SK-N-SH (cell line): ENCODE results near the gene ADORA3. TPM values are rescaled to one million over a fixed set of nuclear protein-coding genes. Genes with fewer than 3 reads are reported as not detected.

ENCODE experiments used
- CTCF ChIA-PET: fragments of 300-600, 350-600 bp; formaldehyde crosslinking; extraction: SDS; loops from one replicate; lab custom pipeline; 2021; lab: Yijun Ruan, JAX
- POLR2A ChIA-PET: fragments of 350-600 bp; sonication (Branson Sonifier 250); formaldehyde crosslinking; extraction: SDS; loops from one replicate; lab custom pipeline; 2020; ENCODE audit warnings: antibody characterized with exemption, inconsistent platforms; lab: Yijun Ruan, JAX
- DNase-seq: peaks from one replicate; pipeline ENCODE4 v3.0.0; 2012
- H2AFZ ChIP-seq: fragments of 200-600 bp; sonication (generic); 2 replicates; pipeline ENCODE4 v1.8.1; 2016; ENCODE audit warnings: antibody characterized with exemption, mild to moderate bottlenecking, low read depth
- H3F3A ChIP-seq: fragments of 200-600 bp; sonication (generic); replicated peaks from 2 replicates; pipeline ENCODE3; 2016; ENCODE audit warnings: antibody characterized with exemption, mild to moderate bottlenecking; ENCODE audit not compliant: insufficient read depth
- H3K27ac ChIP-seq, 2 experiments: fragments of 200-500 bp in 1 of 2; fragments of 200-600 bp in 1 of 2; sonication (Bioruptor generic) in 1 of 2; sonication (generic), shearing (Covaris generic) in 1 of 2; 2 replicates each; pipeline versions ENCODE4 v1.5.1 to v1.6.1; 2014 to 2016; ENCODE audit warnings: low read depth in 2 of 2, inconsistent platforms in 1 of 2, low read length in 1 of 2, mild to moderate bottlenecking in 1 of 2, mixed read lengths in 1 of 2
- H3K27me3 ChIP-seq: fragments of 200-600 bp; sonication (generic), shearing (Covaris generic); 2 replicates; pipeline ENCODE4 v1.6.1; 2016; ENCODE audit warnings: mixed run types; ENCODE audit not compliant: insufficient read depth
- H3K36me3 ChIP-seq, 2 experiments: fragments of 200-500 bp in 1 of 2; fragments of 200-600 bp in 1 of 2; sonication (Bioruptor generic) in 1 of 2; sonication (generic) in 1 of 2; replicated peaks in 1 of 2; 2 replicates each; pipeline versions ENCODE3 to v1.5.1; 2014 to 2016; ENCODE audit warnings: low read length in 1 of 2, mild to moderate bottlenecking in 1 of 2; ENCODE audit not compliant: insufficient read depth in 2 of 2, control insufficient read depth in 1 of 2
- H3K4me1 ChIP-seq, 2 experiments: fragments of 200-500 bp in 1 of 2; fragments of 200-600 bp in 1 of 2; sonication (Bioruptor generic) in 1 of 2; sonication (generic), shearing (Covaris generic) in 1 of 2; 2 replicates each; pipeline versions ENCODE4 v1.5.1 to v1.6.1; 2014 to 2016; ENCODE audit warnings: low read depth in 1 of 2, low read length in 1 of 2, mixed run types in 1 of 2; ENCODE audit not compliant: insufficient read depth in 2 of 2, control insufficient read depth in 1 of 2
- H3K4me2 ChIP-seq: fragments of 200-600 bp; sonication (generic), shearing (Covaris generic); 2 replicates; pipeline ENCODE4 v1.6.1; 2017; ENCODE audit warnings: mixed run types
- H3K4me3 ChIP-seq, 2 experiments: fragments of 200-500 bp in 1 of 2; fragments of 200-600 bp in 1 of 2; sonication (Bioruptor generic) in 1 of 2; sonication (generic), shearing (Covaris generic) in 1 of 2; 2 replicates each; pipeline versions ENCODE4 v1.5.1 to v1.8.1; 2014 to 2016; ENCODE audit warnings: low read depth in 2 of 2, inconsistent platforms in 1 of 2, low read length in 1 of 2, mild to moderate bottlenecking in 1 of 2, mixed read lengths in 1 of 2, moderate library complexity in 1 of 2
- H3K79me2 ChIP-seq: fragments of 200-600 bp; sonication (generic); 2 replicates; pipeline ENCODE4 v1.8.1; 2017; ENCODE audit warnings: mild to moderate bottlenecking; ENCODE audit not compliant: insufficient read depth
- H3K9ac ChIP-seq: fragments of 200-600 bp; sonication (generic); 2 replicates; pipeline ENCODE4 v1.6.1; 2017; ENCODE audit warnings: mixed run types
- H3K9me2 ChIP-seq: fragments of 200-600 bp; sonication (generic); 2 replicates; pipeline ENCODE4 v1.6.1; 2017; ENCODE audit warnings: mixed run types
- H3K9me3 ChIP-seq: fragments of 200-600 bp; sonication (generic); 2 replicates; pipeline ENCODE4 v1.6.1; 2017; ENCODE audit warnings: mixed run types, mild to moderate bottlenecking, moderate library complexity
- H4K20me1 ChIP-seq: fragments of 200-600 bp; sonication (generic); 2 replicates; pipeline ENCODE4 v1.6.1; 2017; ENCODE audit warnings: mild to moderate bottlenecking, mixed run types; ENCODE audit not compliant: insufficient read depth
- CHD2 ChIP-seq: fragments of 150-350 bp; IDR thresholded peaks from 2 replicates; pipeline ENCODE4 v1.6.1; 2018; ENCODE audit warnings: low read length; ENCODE audit not compliant: partially characterized antibody
- ELF1 ChIP-seq: IDR thresholded peaks from 2 replicates; pipeline ENCODE4 v1.4.0; 2012
- EP300 ChIP-seq, 2 experiments: IDR thresholded peaks; 2 replicates each; pipeline versions ENCODE4 v1.4.0 to v1.6.1; 2012; ENCODE audit warnings: borderline replicate concordance in 1 of 2, low read depth in 1 of 2, low read length in 1 of 2
- GABPA ChIP-seq: IDR thresholded peaks from 2 replicates; pipeline ENCODE4 v1.4.0; 2012; ENCODE audit warnings: low read depth, mild to moderate bottlenecking
- JUND ChIP-seq: IDR thresholded peaks from 2 replicates; pipeline ENCODE4 v1.4.0; 2012
- MEF2A ChIP-seq: IDR thresholded peaks from 2 replicates; pipeline ENCODE4 v1.4.0; 2012; ENCODE audit warnings: low read depth, borderline replicate concordance
- RAD21 ChIP-seq: IDR thresholded peaks from 2 replicates; pipeline ENCODE4 v1.6.1; 2012; ENCODE audit warnings: mild to moderate bottlenecking, low read length
- RXRA ChIP-seq: IDR thresholded peaks from 2 replicates; pipeline ENCODE4 v1.4.0; 2012; ENCODE audit warnings: low read depth, mild to moderate bottlenecking, borderline replicate concordance
- SIN3A ChIP-seq: IDR thresholded peaks from 2 replicates; pipeline ENCODE4 v1.6.1; 2012; ENCODE audit warnings: low read depth, mild to moderate bottlenecking, low read length, moderate library complexity, borderline replicate concordance
- SMC3 ChIP-seq: IDR thresholded peaks from 2 replicates; pipeline ENCODE4 v1.6.1; 2012; ENCODE audit warnings: low read depth, low read length, improper control_type of control experiment
- TCF12 ChIP-seq: IDR thresholded peaks from 2 replicates; pipeline ENCODE4 v1.4.0; 2012
- WGBS: methylation state at CpG from one replicate; pipeline ENCODE4 v1.1.6; 2017; ENCODE audit warnings: low lambda C conversion rate; 5-methylcytosine and 5-hydroxymethylcytosine counted together
- polyA plus RNA-seq, 3 experiments: library from polyadenylated mRNA; depleted of rRNA; stranded (reverse); fragments of >200 nt; gene quantifications; 2 replicates each; pipeline ENCODE4 v1.2.3, GENCODE V29; 2012
- TF ChIP-seq, protein P1 (sequence below): IDR thresholded peaks from 2 replicates; pipeline ENCODE4; 2012
- TF ChIP-seq, protein P2 (sequence below): fragments of 150-350 bp; IDR thresholded peaks from 2 replicates; pipeline ENCODE4 v1.6.1; 2017; ENCODE audit warnings: antibody characterized with exemption, low read length, low read depth, borderline replicate concordance
- TF ChIP-seq, protein P3 (sequence below): IDR thresholded peaks from 2 replicates; pipeline ENCODE4 v1.4.0; 2012; ENCODE audit warnings: low read depth, borderline replicate concordance

The ADORA3 gene
- polyA plus RNA-seq, 1 of the 3 experiments (the other 2 are of a cell fraction), result not detected

DNA sequence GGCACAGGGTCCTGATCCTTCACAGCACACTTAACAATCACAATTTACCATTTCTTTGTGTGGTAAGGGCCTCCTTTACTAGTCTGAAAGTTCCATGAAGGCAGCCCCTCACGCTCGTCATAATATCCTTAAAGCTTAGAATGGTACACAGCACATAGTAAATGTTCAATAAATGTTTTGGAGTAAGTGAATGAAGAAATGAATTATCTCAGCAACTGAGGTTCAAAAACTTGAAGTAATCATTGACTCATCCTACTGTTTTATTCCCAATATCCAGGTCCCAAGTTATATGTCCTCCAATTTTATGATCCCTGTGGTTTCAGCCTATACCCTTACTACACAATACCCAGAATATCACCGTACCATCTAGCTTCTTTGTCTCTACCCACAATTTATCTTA is 31.9 kb downstream of the ADORA3 start (continued):
- TF ChIP-seq, protein P1, sequence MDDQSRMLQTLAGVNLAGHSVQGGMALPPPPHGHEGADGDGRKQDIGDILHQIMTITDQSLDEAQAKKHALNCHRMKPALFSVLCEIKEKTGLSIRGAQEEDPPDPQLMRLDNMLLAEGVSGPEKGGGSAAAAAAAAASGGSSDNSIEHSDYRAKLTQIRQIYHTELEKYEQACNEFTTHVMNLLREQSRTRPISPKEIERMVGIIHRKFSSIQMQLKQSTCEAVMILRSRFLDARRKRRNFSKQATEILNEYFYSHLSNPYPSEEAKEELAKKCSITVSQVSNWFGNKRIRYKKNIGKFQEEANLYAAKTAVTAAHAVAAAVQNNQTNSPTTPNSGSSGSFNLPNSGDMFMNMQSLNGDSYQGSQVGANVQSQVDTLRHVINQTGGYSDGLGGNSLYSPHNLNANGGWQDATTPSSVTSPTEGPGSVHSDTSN, result no peak
- TF ChIP-seq SIN3A (no peak), RAD21 (no peak), RXRA (no peak), GABPA (no peak), SMC3 (no peak), TCF12 (no peak), CHD2 (no peak), EP300 (IDR thresholded peaks at IDR 0.05; ENCODE audit: borderline replicate concordance in 1 of 2, low read depth in 1 of 2, low read length in 1 of 2) (no peak)
- TF ChIP-seq, protein P2, sequence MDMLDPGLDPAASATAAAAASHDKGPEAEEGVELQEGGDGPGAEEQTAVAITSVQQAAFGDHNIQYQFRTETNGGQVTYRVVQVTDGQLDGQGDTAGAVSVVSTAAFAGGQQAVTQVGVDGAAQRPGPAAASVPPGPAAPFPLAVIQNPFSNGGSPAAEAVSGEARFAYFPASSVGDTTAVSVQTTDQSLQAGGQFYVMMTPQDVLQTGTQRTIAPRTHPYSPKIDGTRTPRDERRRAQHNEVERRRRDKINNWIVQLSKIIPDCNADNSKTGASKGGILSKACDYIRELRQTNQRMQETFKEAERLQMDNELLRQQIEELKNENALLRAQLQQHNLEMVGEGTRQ, result no peak
- TF ChIP-seq, protein P3, sequence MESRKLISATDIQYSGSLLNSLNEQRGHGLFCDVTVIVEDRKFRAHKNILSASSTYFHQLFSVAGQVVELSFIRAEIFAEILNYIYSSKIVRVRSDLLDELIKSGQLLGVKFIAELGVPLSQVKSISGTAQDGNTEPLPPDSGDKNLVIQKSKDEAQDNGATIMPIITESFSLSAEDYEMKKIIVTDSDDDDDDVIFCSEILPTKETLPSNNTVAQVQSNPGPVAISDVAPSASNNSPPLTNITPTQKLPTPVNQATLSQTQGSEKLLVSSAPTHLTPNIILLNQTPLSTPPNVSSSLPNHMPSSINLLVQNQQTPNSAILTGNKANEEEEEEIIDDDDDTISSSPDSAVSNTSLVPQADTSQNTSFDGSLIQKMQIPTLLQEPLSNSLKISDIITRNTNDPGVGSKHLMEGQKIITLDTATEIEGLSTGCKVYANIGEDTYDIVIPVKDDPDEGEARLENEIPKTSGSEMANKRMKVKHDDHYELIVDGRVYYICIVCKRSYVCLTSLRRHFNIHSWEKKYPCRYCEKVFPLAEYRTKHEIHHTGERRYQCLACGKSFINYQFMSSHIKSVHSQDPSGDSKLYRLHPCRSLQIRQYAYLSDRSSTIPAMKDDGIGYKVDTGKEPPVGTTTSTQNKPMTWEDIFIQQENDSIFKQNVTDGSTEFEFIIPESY, result no peak
- TF ChIP-seq, all 33 proteins: peak for 0

DNA sequence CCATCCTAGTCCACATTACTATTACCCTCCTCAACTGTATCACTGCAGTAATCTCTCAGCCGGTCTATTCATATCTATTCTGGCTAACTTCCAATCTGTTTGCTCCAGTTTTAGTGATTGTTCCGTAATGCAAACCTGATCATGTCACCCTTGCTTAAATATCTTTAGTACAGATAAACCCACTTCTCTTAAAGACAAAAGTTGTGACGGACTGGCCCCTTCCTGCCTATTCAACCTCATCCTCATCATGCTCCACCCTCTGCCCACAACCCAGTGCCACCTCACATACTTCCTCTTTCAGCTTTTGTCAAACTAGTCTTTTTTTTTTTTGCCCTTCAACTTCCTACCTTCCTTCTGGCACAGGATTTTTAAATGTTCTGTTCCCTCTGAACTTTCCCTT is 32.4 kb downstream of the ADORA3 start:
- no peaks in the 10 kb centered on the region for H3K4me1 ChIP-seq
- H3K4me3 ChIP-seq, result no peak overlapping the region
- WGBS, result 84% methylated on average over 3 of the region's 3 CpGs
- no peak overlapping the region for H3K27ac ChIP-seq
- H3K9me2 ChIP-seq, result no peaks in the 10 kb centered on the region
- H3K36me3 ChIP-seq, result peaks cover 10 to 13% of the 10 kb centered on the region in 2 experiments
- H3K4me2 ChIP-seq, result no peak overlapping the region
- no peak overlapping the region for H3K9ac ChIP-seq
- no peaks in the 10 kb centered on the region for H3K9me3 ChIP-seq
- TF ChIP-seq TCF12 (no peak), GABPA (no peak), JUND (no peak)
- no peak overlapping the region for H2AFZ ChIP-seq
- no peaks in the 10 kb centered on the region for H3K79me2 ChIP-seq
- H4K20me1 ChIP-seq, result no peaks in the 10 kb centered on the region
- CTCF ChIA-PET, result interaction anchor here (1.1 kb wide), 1 partner anchor 9 kb away, joined by 3 read pairs; no protein-coding TSS in a partner anchor
- no peak for DNase-seq
- H3F3A ChIP-seq, result no peaks in the 10 kb centered on the region
- POLR2A ChIA-PET, result no interaction called here
- H3K27me3 ChIP-seq, result no peaks in the 10 kb centered on the region

DNA sequence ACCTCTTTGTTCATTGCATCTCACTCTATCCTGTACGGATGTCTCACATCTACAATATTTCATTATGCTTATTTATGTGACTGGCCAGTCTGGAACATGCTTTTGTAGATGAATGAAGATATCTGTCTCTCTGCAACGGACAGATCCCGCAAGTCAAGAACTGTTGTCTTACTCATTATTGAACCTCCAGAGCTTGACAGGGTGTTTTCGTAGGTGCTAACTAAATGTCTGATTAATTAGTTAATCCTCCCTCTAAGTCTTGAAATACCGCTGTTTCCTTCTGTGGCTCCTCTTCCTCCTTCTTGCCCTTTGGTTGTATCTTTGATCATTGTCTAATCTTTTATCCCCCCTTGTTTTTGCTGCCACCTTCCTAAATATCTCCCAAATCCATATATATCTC is 32.8 kb downstream of the ADORA3 start:
- WGBS, result 93% methylated on average over 5 of the region's 5 CpGs
- no peak overlapping the region for H3K9ac ChIP-seq
- H2AFZ ChIP-seq, result no peak overlapping the region
- no peaks in the 10 kb centered on the region for H3K9me2 ChIP-seq
- no peak overlapping the region for H3K27ac ChIP-seq
- H3K4me3 ChIP-seq, result no peak overlapping the region
- H3K4me1 ChIP-seq, result no peaks in the 10 kb centered on the region
- no peaks in the 10 kb centered on the region for H3K27me3 ChIP-seq
- POLR2A ChIA-PET, result no interaction called here
- no peaks in the 10 kb centered on the region for H3K79me2 ChIP-seq
- H3F3A ChIP-seq, result no peaks in the 10 kb centered on the region
- no peak for DNase-seq
- no peak overlapping the region for H3K4me2 ChIP-seq
- H4K20me1 ChIP-seq, result no peaks in the 10 kb centered on the region
- peaks cover 13% of the 10 kb centered on the region in 2 experiments for H3K36me3 ChIP-seq
- no peaks in the 10 kb centered on the region for H3K9me3 ChIP-seq
- TF ChIP-seq ELF1 (no peak), MEF2A (no peak), RAD21 (no peak), EP300 (IDR thresholded peaks at IDR 0.05; ENCODE audit: borderline replicate concordance in 1 of 2, low read depth in 1 of 2, low read length in 1 of 2) (no peak)
- TF ChIP-seq, protein P3, result no peak
- TF ChIP-seq, all 33 proteins: peak for 0
- CTCF ChIA-PET, result no interaction called here
